Pancreas (tissue), 10 donors: ENCODE results near the gene C20orf141. TPM values are rescaled to one million over a fixed set of nuclear protein-coding genes. Genes with fewer than 3 reads are reported as not detected.

Experiments used
- ATAC-seq, 4 donors: fragments of 200-7000 bp; cut with Tn5 transposase; one replicate each; pipeline versions ENCODE4 v1.8.0 to v1.9.1; 2020; ENCODE audit warnings: mild to moderate bottlenecking in 4 of 4, moderate library complexity in 4 of 4
- DNase-seq, 6 donors: peaks; one replicate each; pipeline ENCODE4 v3.0.0-alpha.2; 2020
- FAIRE-seq: peaks from 2 replicates; lab custom pipeline; 2012; peaks lifted over from hg19 to GRCh38; lab: Jason Lieb, UNC
- H3K27ac ChIP-seq, 4 donors: fragments of 200-600 bp; sonication (generic); 1 replicate in 3 of 4; 2 replicates in 1 of 4; pipeline versions ENCODE4 v1.5.0 to v1.8.0; 2020
- H3K27me3 ChIP-seq, 4 donors: fragments of 200-600 bp; one replicate each; pipeline ENCODE4 v1.8.0; 2021
- H3K36me3 ChIP-seq, 3 donors: fragments of 200-600 bp; sonication (generic) in 1 of 3; one replicate each; pipeline versions ENCODE4 v1.5.0 to v1.8.0; 2020 to 2021
- H3K4me1 ChIP-seq, 3 donors: fragments of 200-600 bp; one replicate each; pipeline ENCODE4 v1.8.0; 2021
- H3K4me3 ChIP-seq, 4 donors: fragments of 200-600 bp; sonication (generic) in 2 of 4; one replicate each; pipeline versions ENCODE4 v1.5.0 to v1.8.0; 2020 to 2021
- H3K9me3 ChIP-seq, 4 donors: fragments of 200-600 bp; one replicate each; pipeline ENCODE4 v1.8.0; 2021
- WGBS, 2 donors: extraction: QIAGEN DNeasy Blood & Tissue Kit; methylation state at CpG; one replicate each; pipeline ENCODE4 v1.1.7; 2013; 5-methylcytosine and 5-hydroxymethylcytosine counted together
- intact Hi-C, 3 donors: fragments of 100-400 bp; cut with DNase I; formaldehyde crosslinking; loops; one replicate each; pipeline versions ENCODE4 v1.11.1 to v1.14.2; 2022
- polyA plus RNA-seq, 2 donors: library from polyadenylated mRNA; stranded (reverse); fragments of 200-250 nt; gene quantifications; one replicate each; pipeline ENCODE4 v1.2.3, GENCODE V29; 2013
- total RNA-seq, 6 donors: library from RNA; stranded (reverse); fragmentation: NEBNext Ultra II Directional in 4 of 6; extraction: Animal tissue kit (Norgen Biotek cat#: 25700) in 4 of 6; gene quantifications; one replicate each; pipeline versions ENCODE4 v1.2.1 to v1.2.4, GENCODE V29; 2021 to 2023
- TF ChIP-seq, protein P1 (sequence below), 4 donors: fragments of 200-600 bp; sonication (generic) in 3 of 4; IDR thresholded peaks; one replicate each; pipeline versions ENCODE4 v1.5.0 to v1.8.0; 2021; ENCODE audit warnings: antibody characterized with exemption in 4 of 4
- donor health status: healthy with polysubstance abuse.
- donor health status: DM: no; HTN: no; CAD: no; lungs with moderate emphysema.
- donor health status: DM: no; HTN: no; CAD: no.
- donor health status: control.
- donor health status: control.
- donor health status: Bipolar disorder and iron deficiency.
- donor health status: DM: yes; HTN: yes; CAD: no.
- donor health status: DM: no; HTN: no; CAD: no.
- donor health status: DM: no; HTN: no; CAD: no.
- donor health status: DM: yes; HTN: yes; CAD: no.

Gene C20orf141
- total and polyA plus RNA-seq, 8 donors, result 0.19 TPM; not detected in 7

- H3K4me1 ChIP-seq, result peaks cover 0 to 3% (median 0%) of the 10 kb centered on the region in 3 donors
- no peak for DNase-seq
- no peaks in the 10 kb centered on the region for H3K36me3 ChIP-seq
- intact Hi-C loops, result no loop called here
- no peaks in the 10 kb centered on the region for H3K27me3 ChIP-seq
- no peak for ATAC-seq
- 81 to 82% methylated on average over 9 of the region's 9 CpGs for WGBS, 2 donors
- H3K9me3 ChIP-seq, result no peaks in the 10 kb centered on the region
- no peak overlapping the region for H3K27ac ChIP-seq
- no peak for FAIRE-seq
- TF ChIP-seq, protein P1, sequence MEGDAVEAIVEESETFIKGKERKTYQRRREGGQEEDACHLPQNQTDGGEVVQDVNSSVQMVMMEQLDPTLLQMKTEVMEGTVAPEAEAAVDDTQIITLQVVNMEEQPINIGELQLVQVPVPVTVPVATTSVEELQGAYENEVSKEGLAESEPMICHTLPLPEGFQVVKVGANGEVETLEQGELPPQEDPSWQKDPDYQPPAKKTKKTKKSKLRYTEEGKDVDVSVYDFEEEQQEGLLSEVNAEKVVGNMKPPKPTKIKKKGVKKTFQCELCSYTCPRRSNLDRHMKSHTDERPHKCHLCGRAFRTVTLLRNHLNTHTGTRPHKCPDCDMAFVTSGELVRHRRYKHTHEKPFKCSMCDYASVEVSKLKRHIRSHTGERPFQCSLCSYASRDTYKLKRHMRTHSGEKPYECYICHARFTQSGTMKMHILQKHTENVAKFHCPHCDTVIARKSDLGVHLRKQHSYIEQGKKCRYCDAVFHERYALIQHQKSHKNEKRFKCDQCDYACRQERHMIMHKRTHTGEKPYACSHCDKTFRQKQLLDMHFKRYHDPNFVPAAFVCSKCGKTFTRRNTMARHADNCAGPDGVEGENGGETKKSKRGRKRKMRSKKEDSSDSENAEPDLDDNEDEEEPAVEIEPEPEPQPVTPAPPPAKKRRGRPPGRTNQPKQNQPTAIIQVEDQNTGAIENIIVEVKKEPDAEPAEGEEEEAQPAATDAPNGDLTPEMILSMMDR (IDR thresholded peaks at IDR 0.05), result no peak
- no peak overlapping the region for H3K4me3 ChIP-seq
These were observed 41.0 kb upstream of the C20orf141 start for GRCh38 chr20:2773812-2774211.

- Histone ChIP-seq H3K4me3 (no peak overlapping the region), H3K27ac (no peak overlapping the region), H3K36me3 (no peaks in the 10 kb centered on the region), H3K27me3 (no peaks in the 10 kb centered on the region), H3K4me1 (no peaks in the 10 kb centered on the region), H3K9me3 (no peaks in the 10 kb centered on the region)
- 82 to 86% methylated on average over 3 of the region's 3 CpGs for WGBS, 2 donors
- intact Hi-C loops, result no loop called here
- no peak for DNase-seq
- TF ChIP-seq, protein P1 (IDR thresholded peaks at IDR 0.05), result no peak
- FAIRE-seq, result no peak
- no peak for ATAC-seq
These were observed 39.6 kb upstream of the C20orf141 start for GRCh38 chr20:2775139-2775538.

GRCh38 chr20:2778602-2779321, 36.0 kb upstream of the C20orf141 start:
- Histone ChIP-seq H3K4me1 (no peaks in the 10 kb centered on the region), H3K9me3 (no peaks in the 10 kb centered on the region), H3K27ac (no peak overlapping the region), H3K36me3 (no peaks in the 10 kb centered on the region), H3K27me3 (no peaks in the 10 kb centered on the region), H3K4me3 (no peak overlapping the region)
- 72 to 81% methylated on average over 10 of the region's 10 CpGs for WGBS, 2 donors
- intact Hi-C loops, result no loop called here
- no peak for ATAC-seq
- TF ChIP-seq, protein P1 (IDR thresholded peaks at IDR 0.05), result no peak
- DNase-seq, result no peak
- no peak for FAIRE-seq

DNA sequence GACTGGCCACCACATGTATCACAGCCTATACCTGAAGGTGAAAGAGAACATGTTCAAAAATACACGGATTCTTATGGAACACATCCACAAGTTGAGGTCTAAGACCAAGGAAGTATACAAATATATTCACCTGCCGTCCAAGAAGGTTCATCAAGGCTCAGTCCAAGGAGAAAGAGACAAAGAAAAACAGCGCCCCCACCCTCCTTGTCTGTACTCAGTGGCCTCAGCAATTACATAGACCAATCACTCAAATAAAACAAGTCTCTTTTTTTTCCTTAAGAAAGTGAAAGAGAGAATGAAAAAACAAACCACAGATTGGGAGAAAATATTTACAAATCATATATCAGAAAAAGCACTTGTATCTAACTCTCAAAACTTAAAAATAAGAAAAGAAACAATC, 33.8 kb upstream of the C20orf141 start:
- H3K9me3 ChIP-seq, result no peaks in the 10 kb centered on the region
- TF ChIP-seq, protein P1 (IDR thresholded peaks at IDR 0.05), result no peak
- H3K36me3 ChIP-seq, result no peaks in the 10 kb centered on the region
- no peaks in the 10 kb centered on the region for H3K27me3 ChIP-seq
- DNase-seq (no peak), FAIRE-seq (no peak), ATAC-seq (no peak)
- intact Hi-C loops, result no loop called here
- no peak overlapping the region for H3K4me3 ChIP-seq
- 21 to 33% methylated on average over 3 of the region's 3 CpGs for WGBS, 2 donors
- H3K4me1 ChIP-seq, result no peaks in the 10 kb centered on the region
- no peak overlapping the region for H3K27ac ChIP-seq

DNA sequence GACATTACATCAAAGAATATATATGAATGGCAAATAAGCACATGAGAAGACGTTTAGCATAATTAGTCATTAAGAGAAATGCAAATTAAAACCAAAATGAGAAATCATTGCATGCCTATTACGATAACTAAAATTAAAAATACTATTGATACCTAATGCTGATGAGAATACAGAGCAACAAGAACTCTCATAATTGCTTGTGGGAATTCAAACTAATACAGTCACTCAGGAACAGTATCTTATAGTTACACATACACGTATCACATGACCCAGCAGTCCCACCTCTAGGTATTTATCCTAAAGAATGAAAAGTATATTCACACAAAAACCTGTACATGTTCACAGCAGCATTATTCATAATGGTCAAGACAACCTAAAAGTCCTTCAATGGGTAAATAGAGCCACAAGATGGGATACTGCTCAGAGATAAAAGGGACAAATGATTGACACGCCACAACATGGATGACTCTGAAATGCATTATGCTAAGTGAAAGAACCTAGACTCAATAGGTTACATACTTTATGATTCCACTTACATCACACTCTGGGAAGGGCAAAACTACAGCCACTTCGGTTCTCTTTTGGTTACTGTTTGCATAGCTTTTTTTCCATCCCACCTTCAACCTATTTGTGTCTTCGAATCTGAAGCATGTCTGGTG, 30.8 kb upstream of the C20orf141 start:
- 63 to 74% methylated on average over 6 of the region's 6 CpGs for WGBS, 2 donors
- Histone ChIP-seq H3K9me3 (no peaks in the 10 kb centered on the region), H3K36me3 (no peaks in the 10 kb centered on the region), H3K4me1 (no peaks in the 10 kb centered on the region), H3K27ac (no peak overlapping the region), H3K4me3 (no peak overlapping the region), H3K27me3 (no peaks in the 10 kb centered on the region)
- intact Hi-C loops, result no loop called here
- DNase-seq, result no peak
- TF ChIP-seq, protein P1 (IDR thresholded peaks at IDR 0.05), result no peak
- no peak for ATAC-seq
- no peak for FAIRE-seq
